NCI-H524 (cell line): Measurements from ENCODE around the gene PDLIM7.
"Not testable (repeated sequence)": the region's sequence is repeated elsewhere in the genome, so short reads cannot be mapped to it uniquely, and the experiment has no call there.

Experiments
- DNase-seq, 2 experiments: peaks; one replicate each; lab custom pipeline; 2025; lab: John Stamatoyannopoulos, UW

The PDLIM7 gene

GRCh38 chr5:177497292-177498012 is at the start of gene PDLIM7:
TSS of gene PDLIM7 (minus strand) at chr5:177497604. CDS start at chr5:177496512, 1,092 bp downstream.
- DNase-seq: peak; percentile 88 to 94

- peak in 1 of 2 experiments; percentile 37 for DNase-seq
Measured at GRCh38 chr5:177546258-177546741, 48.9 kb upstream of the PDLIM7 start.

GRCh38 chr5:177545487-177546257 is 48.3 kb upstream of the PDLIM7 start:
- no peak for DNase-seq

- DNase-seq: peak; percentile 49 to 74
Measured at GRCh38 chr5:177542816-177543465, 45.5 kb upstream of the PDLIM7 start.

GRCh38 chr5:177540438-177540837 is 43.0 kb upstream of the PDLIM7 start:
- no peak for DNase-seq

- DNase-seq: no peak
Measured at GRCh38 chr5:177539411-177539810, 42.0 kb upstream of the PDLIM7 start.

GRCh38 chr5:177538876-177539275 is 41.5 kb upstream of the PDLIM7 start:
- DNase-seq: no peak

- no peak for DNase-seq
Measured at GRCh38 chr5:177537389-177538361, 40.3 kb upstream of the PDLIM7 start.

GRCh38 chr5:177536386-177536785 is 39.0 kb upstream of the PDLIM7 start:
- DNase-seq: no peak

GRCh38 chr5:177535125-177535524 is 37.7 kb upstream of the PDLIM7 start:
- no peak for DNase-seq

- not testable (repeated sequence) for DNase-seq
Measured at GRCh38 chr5:177534433-177534832, 37.0 kb upstream of the PDLIM7 start.

- no peak for DNase-seq
Measured at GRCh38 chr5:177531209-177531940, 34.0 kb upstream of the PDLIM7 start.

GRCh38 chr5:177530638-177531037 is 33.2 kb upstream of the PDLIM7 start:
- no peak for DNase-seq

GRCh38 chr5:177529247-177530203 is 32.1 kb upstream of the PDLIM7 start:
- no peak for DNase-seq

- DNase-seq: no peak
Measured at GRCh38 chr5:177528631-177529030, 31.2 kb upstream of the PDLIM7 start.

- no peak for DNase-seq
Measured at GRCh38 chr5:177527595-177527994, 30.2 kb upstream of the PDLIM7 start.

GRCh38 chr5:177526791-177527190 is 29.4 kb upstream of the PDLIM7 start:
- DNase-seq: no peak

GRCh38 chr5:177526191-177526590 is 28.8 kb upstream of the PDLIM7 start:
- no peak for DNase-seq

- no peak for DNase-seq
Measured at GRCh38 chr5:177524941-177525655, 27.7 kb upstream of the PDLIM7 start.
